IMR-90 (cell line): ENCODE results near the gene AGAP1.

ENCODE experiments used
- CHD1 ChIP-seq: IDR thresholded peaks from 2 replicates; pipeline ENCODE4 v1.6.1; 2012; ENCODE audit warnings: low read depth, low read length, improper control_type of control experiment
- CTCF ChIP-seq: conservative IDR thresholded peaks from 2 replicates; pipeline ENCODE4 v1.5.1; 2012; ENCODE audit warnings: mild to moderate bottlenecking, low read depth, low read length, improper control_type of control experiment
- FOS ChIP-seq: fragments of 150-350 bp; IDR thresholded peaks from 2 replicates; pipeline ENCODE4 v1.6.1; 2016; ENCODE audit warnings: low read depth, low read length
- MAFK ChIP-seq: IDR thresholded peaks from 2 replicates; pipeline ENCODE4 v1.6.1; 2012; ENCODE audit warnings: low read depth, low read length, improper control_type of control experiment
- MXI1 ChIP-seq: IDR thresholded peaks from 2 replicates; pipeline ENCODE4 v1.6.1; 2012; ENCODE audit warnings: low read depth, mild to moderate bottlenecking, low read length, moderate library complexity, borderline replicate concordance
- POLR2A ChIP-seq: IDR thresholded peaks from 2 replicates; pipeline ENCODE4 v1.6.1; 2012; ENCODE audit warnings: mild to moderate bottlenecking, low read depth, low read length
- SMC3 ChIP-seq: fragments of 150-350 bp; IDR thresholded peaks from 2 replicates; pipeline ENCODE4 v1.6.1; 2016; ENCODE audit warnings: low read depth, mild to moderate bottlenecking, antibody characterized with exemption, low read length, moderate library complexity

- TF ChIP-seq CTCF (no peak), MXI1 (no peak), POLR2A (no peak), CHD1 (no peak), FOS (no peak), MAFK (no peak), SMC3 (no peak)
Measured at GRCh38 chr2:236162882-236163470, 669.1 kb downstream of the AGAP1 start.
